Skin of body (tissue), 3 donors: Measurements from ENCODE around the gene PPP3CB. TPM values are rescaled to one million over a fixed set of nuclear protein-coding genes. Genes with fewer than 3 reads are reported as not detected.
"Not testable (repeated sequence)": the region's sequence is repeated elsewhere in the genome, so short reads cannot be mapped to it uniquely, and the experiment has no call there.

Source experiments
- DNase-seq: peaks from one replicate; lab custom pipeline; 2025; lab: John Stamatoyannopoulos, UW
- small RNA-seq: library from RNA; depleted of rRNA; stranded (forward); fragments of <200 nt; gene quantifications from one replicate; pipeline ENCODE3, GENCODE V24; 2014; ENCODE audit warnings: low replicate concordance
- total RNA-seq: library from RNA; depleted of rRNA; stranded (reverse); fragments of >200 nt; gene quantifications from one replicate; pipeline ENCODE4 v1.2.3, GENCODE V29; 2014

PPP3CB gene
- total RNA-seq, 1 donor from 2014 or later = 61.3 TPM

- DNase-seq = peak; percentile 8
Observed at GRCh38 chr10:73414230-73414945, 81.4 kb downstream of the PPP3CB start.

- peak; percentile 85 for DNase-seq
Observed at GRCh38 chr10:73413528-73414229, 82.1 kb downstream of the PPP3CB start, which contains the start of gene ANXA7. TSS of gene ANXA7 (minus strand) at chr10:73414058. CDS start at chr10:73400856, 13,202 bp downstream.

- peak; percentile 57 for DNase-seq
Observed at GRCh38 chr10:73413108-73413527, 82.7 kb downstream of the PPP3CB start.

GRCh38 chr10:73410897-73411296 is 84.9 kb downstream of the PPP3CB start:
- DNase-seq = no peak

DNA sequence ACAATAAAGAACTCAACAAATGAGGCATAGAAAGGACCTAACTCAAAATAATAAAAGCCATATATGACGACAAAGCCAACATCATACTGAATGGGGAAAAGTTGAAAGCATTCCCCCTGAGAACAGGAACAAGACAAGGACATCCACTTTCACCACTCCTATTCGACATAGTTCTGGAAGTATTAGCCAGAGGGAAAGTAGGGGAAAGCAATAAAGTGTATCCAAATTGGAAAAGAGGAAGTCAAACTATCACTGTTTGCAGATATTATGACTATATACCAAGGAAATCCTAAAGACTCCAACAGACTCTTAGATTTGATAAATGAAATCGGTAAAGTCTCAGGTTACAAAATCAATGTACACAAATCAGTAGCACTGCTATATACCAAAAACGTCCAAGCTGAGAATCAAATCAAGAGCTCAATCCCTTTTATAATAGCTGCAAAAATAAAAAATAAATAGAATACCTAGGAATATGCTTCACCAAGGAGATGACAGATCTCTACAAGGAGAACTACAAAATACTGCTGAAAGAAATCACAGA is 86.8 kb downstream of the PPP3CB start:
- DNase-seq = no peak

DNA sequence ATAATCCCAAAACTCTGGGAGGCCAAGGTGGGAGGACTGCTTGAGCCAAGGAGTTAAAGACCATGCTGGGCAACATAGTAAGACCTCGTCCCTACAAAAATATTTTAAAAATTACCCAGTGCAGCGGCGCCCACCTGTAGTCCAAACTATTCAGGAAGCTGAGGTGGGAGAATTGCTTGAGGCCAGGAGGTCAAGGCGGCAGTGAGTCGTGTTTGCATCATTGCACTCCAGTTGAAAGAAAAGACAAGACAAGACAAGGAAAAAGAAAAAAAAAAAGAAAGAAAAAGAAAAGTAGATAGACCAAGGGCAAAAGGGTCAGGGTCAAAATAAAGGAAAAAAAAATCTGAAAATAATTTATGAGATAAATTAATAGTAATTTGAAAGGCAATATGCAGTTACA is 87.8 kb downstream of the PPP3CB start:
- DNase-seq = no peak

DNA sequence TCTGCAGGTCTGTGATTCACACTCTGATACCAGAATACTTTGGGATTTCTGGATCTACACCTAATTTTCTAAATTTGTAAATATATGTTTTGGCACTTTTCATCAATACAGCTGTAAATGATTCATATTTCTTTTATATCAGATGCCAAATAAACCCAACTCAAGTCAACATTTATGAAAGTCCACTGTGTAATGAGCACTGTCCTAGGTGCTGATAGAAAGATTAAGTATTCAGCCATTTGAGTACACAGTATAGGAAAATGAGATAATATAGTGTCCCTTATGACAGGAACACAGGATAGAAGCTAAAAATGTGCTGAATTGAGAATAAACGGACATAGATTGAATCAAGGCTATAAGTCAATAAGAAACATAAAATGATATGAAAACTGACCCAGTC is 88.3 kb downstream of the PPP3CB start:
- DNase-seq = no peak

DNA sequence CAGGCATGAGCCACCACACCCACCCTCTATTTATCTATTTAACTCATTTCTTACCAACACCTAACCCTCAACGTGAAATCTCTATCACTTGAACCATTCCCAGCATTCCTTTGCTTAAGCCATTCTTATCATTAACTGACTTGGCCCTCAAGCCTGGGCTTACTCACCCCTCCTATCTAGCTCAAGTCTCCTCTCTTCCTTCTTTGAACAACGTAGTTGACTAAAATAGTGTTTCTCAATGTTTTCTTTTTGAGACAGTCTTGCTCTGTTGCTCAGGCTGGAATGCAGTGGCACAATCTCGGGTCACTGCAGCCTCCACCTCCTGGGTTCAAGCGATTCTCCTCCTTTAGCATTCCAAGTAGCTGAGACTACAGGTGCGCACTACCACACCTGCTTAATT is 89.0 kb downstream of the PPP3CB start:
- no peak for DNase-seq

- no peak for DNase-seq
Observed at GRCh38 chr10:73405556-73405955, 90.3 kb downstream of the PPP3CB start.

GRCh38 chr10:73404690-73405089 is 91.1 kb downstream of the PPP3CB start:
- DNase-seq = no peak

GRCh38 chr10:73401636-73402035 is 94.2 kb downstream of the PPP3CB start:
- no peak for DNase-seq

DNA sequence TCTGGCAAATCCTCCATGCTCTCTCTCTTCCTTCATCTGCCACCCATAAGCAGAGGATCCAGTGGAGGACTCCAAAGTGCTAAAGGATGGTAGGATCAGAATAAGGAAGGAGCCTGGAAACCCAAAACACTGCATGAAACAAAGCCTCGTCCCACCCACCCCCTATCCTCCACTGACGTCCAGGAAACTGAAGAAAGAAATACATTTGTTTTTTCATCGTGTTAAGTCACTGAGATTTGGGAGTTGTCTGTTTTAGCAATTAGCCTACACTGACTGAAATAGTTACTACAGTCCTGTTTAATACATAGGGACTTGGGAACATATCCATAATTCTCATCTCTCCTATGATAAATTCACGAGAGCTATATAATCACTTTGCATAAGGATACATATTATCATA is 96.8 kb downstream of the PPP3CB start:
- no peak for DNase-seq

DNA sequence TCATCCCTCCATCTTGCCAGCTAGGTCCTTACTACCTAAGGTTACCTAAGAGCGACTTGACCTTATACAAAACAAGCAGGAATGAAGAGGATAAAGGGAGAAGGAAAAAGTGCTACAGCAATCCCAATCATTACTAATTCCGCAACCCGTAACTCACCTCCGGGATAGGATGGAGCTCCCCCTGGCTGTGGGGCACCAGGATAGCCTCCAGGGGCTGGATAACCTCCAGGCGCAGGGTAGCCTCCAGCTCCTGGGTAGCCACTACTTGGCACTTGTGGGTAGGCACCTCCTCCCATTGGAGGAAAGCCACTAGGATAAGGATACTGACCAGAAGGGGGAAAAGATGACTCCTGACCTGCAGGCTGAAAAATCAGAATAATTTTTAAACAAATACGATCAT is 97.8 kb downstream of the PPP3CB start:
- DNase-seq = no peak

GRCh38 chr10:73394325-73394724 is 101.5 kb downstream of the PPP3CB start:
- not testable (repeated sequence) for DNase-seq

GRCh38 chr10:73388228-73388627 is 107.6 kb downstream of the PPP3CB start:
- DNase-seq = no peak

DNA sequence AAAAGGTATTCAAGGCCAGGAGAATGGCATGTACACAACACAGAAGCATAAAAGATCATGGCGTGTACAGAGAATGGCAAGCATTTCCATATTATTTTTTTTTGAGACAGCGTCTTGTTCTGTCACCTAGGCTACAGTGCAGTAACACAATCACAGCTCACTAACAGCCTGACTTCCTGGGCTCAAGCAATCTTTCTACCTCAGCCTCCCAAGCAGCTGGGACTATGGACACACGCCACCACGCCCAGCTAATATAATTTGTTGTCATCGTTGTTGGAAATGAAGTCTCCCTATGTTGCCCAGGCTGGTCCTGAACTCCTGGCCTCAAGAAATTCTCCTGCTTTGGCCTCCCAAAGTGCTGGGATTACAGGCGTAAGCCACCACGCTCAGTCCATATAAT is 109.2 kb downstream of the PPP3CB start:
- no peak for DNase-seq

Small RNAs within 50 kb of the gene (small RNA-seq; reads per million reads assigned to genes)
- gene RNU6-883P = not detected

Other genes starting within 250 kb of the PPP3CB start
- gene DNAJC9, start 248.8 kb downstream of the PPP3CB start, total RNA-seq = 17.2 TPM
- 35.4 TPM for gene MRPS16, start 243.4 kb downstream of the PPP3CB start, total RNA-seq
- 3.4 TPM for gene CFAP70, start 137.2 kb downstream of the PPP3CB start, total RNA-seq
- gene ANXA7, start 82.0 kb downstream of the PPP3CB start, total RNA-seq = 47.4 TPM
- 9.1 TPM for gene MSS51, start 62.5 kb downstream of the PPP3CB start, total RNA-seq
- 34.8 TPM for gene USP54, start 95.3 kb upstream of the PPP3CB start, total RNA-seq
- gene MYOZ1, start 145.4 kb upstream of the PPP3CB start, total RNA-seq = 122 TPM
- 2.8 TPM for gene SYNPO2L, start 160.0 kb upstream of the PPP3CB start, total RNA-seq
- 5.4 TPM for gene AGAP5, start 202.1 kb upstream of the PPP3CB start, total RNA-seq
- 39.4 TPM for gene SEC24C, start 248.3 kb upstream of the PPP3CB start, total RNA-seq